ENCODE data around the gene GNA12.
"Not testable (repeated sequence)": the region's sequence is repeated elsewhere in the genome, so short reads cannot be mapped to it uniquely, and the experiment has no call there.

GNA12 gene

GRCh38 chr7:2688409-2689342 lies 155.4 kb downstream of the GNA12 start:
- DNase-seq: no peak

- no peak for DNase-seq
Measured at GRCh38 chr7:2687881-2688318, 156.2 kb downstream of the GNA12 start, which contains the start of gene AMZ1. TSS of gene AMZ1 (plus strand) at chr7:2688202. CDS start at chr7:2700452, 12,250 bp downstream.

GRCh38 chr7:2687338-2687869 lies 156.7 kb downstream of the GNA12 start:
- DNase-seq: no peak

GRCh38 chr7:2686101-2686500 lies 158.0 kb downstream of the GNA12 start:
- no peak for DNase-seq

GRCh38 chr7:2684501-2684900 lies 159.6 kb downstream of the GNA12 start:
- DNase-seq: no peak

GRCh38 chr7:2681929-2682799 lies 161.9 kb downstream of the GNA12 start:
- no peak for DNase-seq

- peak; percentile 63 for DNase-seq
Measured at GRCh38 chr7:2680792-2681490, 163.2 kb downstream of the GNA12 start.

- no peak for DNase-seq
Measured at GRCh38 chr7:2680256-2680655, 163.9 kb downstream of the GNA12 start.

GRCh38 chr7:2679135-2680127 lies 164.7 kb downstream of the GNA12 start:
- DNase-seq: not testable (repeated sequence)

GRCh38 chr7:2678454-2678853 lies 165.7 kb downstream of the GNA12 start:
- DNase-seq: not testable (repeated sequence)
